ENCODE data around the gene RSPH6A. TPM values are rescaled to one million over a fixed set of nuclear protein-coding genes. Genes with fewer than 3 reads are reported as not detected.
A peak's percentile ranks its signal among the peaks of the same experiment; 100 is the strongest.

The RSPH6A gene
- total and polyA plus RNA-seq, 2 experiments from 2014 or later, result not detected

GRCh38 chr19:45782162-45782691, 32.9 kb downstream of the RSPH6A start, which contains the start of gene DMPK:
TSS of gene DMPK (minus strand) at chr19:45782490. CDS start at chr19:45782352, 138 bp downstream.
- H3K4me3 ChIP-seq, result peak within 1 kb of the TSS; percentile 10
- H3K4me1 ChIP-seq (ENCODE audit: insufficient read depth), result peaks cover 38% of the 10 kb centered on the region
- 53% methylated on average over 12 of the region's 18 CpGs for WGBS (ENCODE audit: low lambda C conversion rate, missing lambda C conversion rate)
- no peaks in the 10 kb centered on the region for H3K9me3 ChIP-seq (ENCODE audit: low read depth)
- TF ChIP-seq CTCF (IDR thresholded peaks at IDR 0.05; ENCODE audit: poor library complexity) (no peak), EZH2phosphoT487 (IDR thresholded peaks at IDR 0.05; ENCODE audit: low read depth, severe bottlenecking, unreplicated experiment) (no peak), EZH2 (IDR thresholded peaks at IDR 0.05; ENCODE audit: borderline replicate concordance) (no peak)
- peak within 1 kb of the TSS; percentile 82 for H3K4me2 ChIP-seq
- no peaks in the 10 kb centered on the region for H3K36me3 ChIP-seq (replicated peaks; ENCODE audit: insufficient read depth, low read depth)
- no peak within 1 kb of the TSS for H2AFZ ChIP-seq
- peak within 1 kb of the TSS; percentile 93 for H3K27ac ChIP-seq
- no peaks in the 10 kb centered on the region for H3K79me2 ChIP-seq
- H3K27me3 ChIP-seq, result no peaks in the 10 kb centered on the region
- H4K20me1 ChIP-seq (ENCODE audit: insufficient read depth, poor library complexity, severe bottlenecking), result peaks cover 6% of the 10 kb centered on the region
- no peaks in the 10 kb centered on the region for H3K9me2 ChIP-seq (replicated peaks; ENCODE audit: insufficient read depth)
- DNase-seq (ENCODE audit: low spot score), result no peak

DNA sequence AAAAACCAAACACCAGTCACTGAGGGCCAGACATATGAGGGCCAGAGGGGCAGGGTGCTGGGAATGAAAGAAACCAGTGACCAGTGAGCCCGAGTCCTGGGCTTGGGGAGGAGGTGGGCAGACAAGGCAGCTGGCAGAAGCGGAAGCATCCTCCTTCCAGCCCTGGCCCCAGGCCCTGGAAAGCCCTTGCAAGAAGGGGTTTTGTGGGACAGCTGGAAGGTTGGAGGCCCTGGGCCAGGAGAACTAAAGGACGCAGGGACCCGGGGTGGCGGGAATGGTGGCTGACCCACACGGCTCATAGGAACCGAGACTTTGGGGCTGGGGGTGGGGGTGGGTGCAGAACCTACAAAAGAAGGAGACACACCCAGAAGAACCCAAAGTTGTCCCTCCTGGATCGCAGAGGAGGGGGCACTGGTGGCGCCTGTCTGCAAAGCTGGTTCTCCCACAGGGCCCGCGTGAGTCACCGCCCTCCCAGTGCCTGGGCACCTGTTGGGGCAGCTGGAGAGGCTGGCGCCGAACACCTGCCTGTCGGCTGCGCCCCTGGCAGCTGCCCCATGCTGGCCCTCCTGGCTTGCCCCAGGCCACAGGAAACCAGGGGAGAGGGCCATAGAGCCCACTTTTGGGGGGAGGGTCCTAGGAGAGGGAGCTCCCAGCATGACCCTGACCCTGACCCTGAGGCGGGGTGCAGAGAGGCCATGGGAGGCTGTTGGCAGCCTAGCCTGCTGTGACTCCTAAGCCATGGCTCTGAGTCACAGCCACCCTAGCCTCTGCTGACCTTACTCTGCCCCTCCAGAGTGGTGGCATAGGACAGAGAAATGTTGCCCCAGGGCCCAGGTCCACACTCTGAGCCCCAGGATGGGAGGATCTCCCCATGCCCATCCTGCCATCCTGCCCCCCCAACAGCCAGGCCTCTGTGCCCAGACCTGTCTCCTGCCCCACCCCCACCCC, 33.6 kb downstream of the RSPH6A start:
- Histone ChIP-seq H3K4me2 (peak overlapping the region; percentile 82), H3K36me3 (replicated peaks; ENCODE audit: insufficient read depth, low read depth) (no peaks in the 10 kb centered on the region), H3K9me2 (replicated peaks; ENCODE audit: insufficient read depth) (no peaks in the 10 kb centered on the region), H3K4me1 (ENCODE audit: insufficient read depth) (peaks cover 38% of the 10 kb centered on the region), H4K20me1 (ENCODE audit: insufficient read depth, poor library complexity, severe bottlenecking) (peaks cover 6% of the 10 kb centered on the region), H3K79me2 (no peaks in the 10 kb centered on the region), H3K9me3 (ENCODE audit: low read depth) (no peaks in the 10 kb centered on the region), H3K27me3 (no peaks in the 10 kb centered on the region), H3K4me3 (peak overlapping the region; percentile 10), H3K27ac (no peak overlapping the region), H2AFZ (no peak overlapping the region)
- no peak for TF ChIP-seq EZH2phosphoT487 (IDR thresholded peaks at IDR 0.05; ENCODE audit: low read depth, severe bottlenecking, unreplicated experiment)
- TF ChIP-seq CTCF (IDR thresholded peaks at IDR 0.05; ENCODE audit: poor library complexity), result no peak
- no peak for TF ChIP-seq EZH2 (IDR thresholded peaks at IDR 0.05; ENCODE audit: borderline replicate concordance)
- WGBS (ENCODE audit: low lambda C conversion rate, missing lambda C conversion rate), result 91% methylated on average over 16 of the region's 17 CpGs
- no peak for DNase-seq (ENCODE audit: low spot score)

GRCh38 chr19:45780448-45781213, 34.5 kb downstream of the RSPH6A start:
- no peaks in the 10 kb centered on the region for H3K27me3 ChIP-seq
- DNase-seq (ENCODE audit: low spot score), result no peak
- WGBS (ENCODE audit: low lambda C conversion rate, missing lambda C conversion rate), result 56% methylated on average over 8 of the region's 13 CpGs
- no peak overlapping the region for H2AFZ ChIP-seq
- no peaks in the 10 kb centered on the region for H3K9me2 ChIP-seq (replicated peaks; ENCODE audit: insufficient read depth)
- H4K20me1 ChIP-seq (ENCODE audit: insufficient read depth, poor library complexity, severe bottlenecking), result peaks cover 6% of the 10 kb centered on the region
- no peak for TF ChIP-seq EZH2 (IDR thresholded peaks at IDR 0.05; ENCODE audit: borderline replicate concordance)
- TF ChIP-seq CTCF (IDR thresholded peaks at IDR 0.05; ENCODE audit: poor library complexity), result no peak
- no peak for TF ChIP-seq EZH2phosphoT487 (IDR thresholded peaks at IDR 0.05; ENCODE audit: low read depth, severe bottlenecking, unreplicated experiment)
- no peaks in the 10 kb centered on the region for H3K79me2 ChIP-seq
- peaks cover 38% of the 10 kb centered on the region for H3K4me1 ChIP-seq (ENCODE audit: insufficient read depth)
- no peak overlapping the region for H3K4me3 ChIP-seq
- no peaks in the 10 kb centered on the region for H3K9me3 ChIP-seq (ENCODE audit: low read depth)
- no peaks in the 10 kb centered on the region for H3K36me3 ChIP-seq (replicated peaks; ENCODE audit: insufficient read depth, low read depth)
- H3K27ac ChIP-seq, result no peak overlapping the region
- peak overlapping the region; percentile 82 for H3K4me2 ChIP-seq

All from hepatocyte (in vitro differentiated cells).